Mucosa of descending colon (tissue), 3 donors: ENCODE measurements around the gene HS6ST3. TPM values are rescaled to one million over a fixed set of nuclear protein-coding genes. Genes with fewer than 3 reads are reported as not detected.

Experiments
- ATAC-seq: fragments of 200-7000 bp; cut with Tn5 transposase; one replicate; pipeline ENCODE4 v1.9.1; 2020; ENCODE audit warnings: mild to moderate bottlenecking, moderate library complexity
- DNase-seq, 3 donors: peaks; one replicate each; pipeline ENCODE4 v3.0.0-alpha.2; 2020
- H3K36me3 ChIP-seq: fragments of 200-600 bp; one replicate; pipeline ENCODE4 v1.8.0; 2021; ENCODE audit warnings: low read depth, mild to moderate bottlenecking
- H3K4me1 ChIP-seq: fragments of 200-600 bp; one replicate; pipeline ENCODE4 v1.8.0; 2021; ENCODE audit warnings: low read depth, mild to moderate bottlenecking
- H3K4me3 ChIP-seq: fragments of 200-600 bp; one replicate; pipeline ENCODE4 v1.8.0; 2021; ENCODE audit warnings: mild to moderate bottlenecking
- H3K9me3 ChIP-seq: fragments of 200-600 bp; one replicate; pipeline ENCODE4 v1.8.0; 2021; ENCODE audit warnings: mild to moderate bottlenecking
- intact Hi-C, 2 donors: fragments of 100-400 bp; cut with DNase I in 1 of 2; cut with micrococcal nuclease in 1 of 2; formaldehyde crosslinking; loops; one replicate each; pipeline versions ENCODE4 v1.11.0 to v1.11.1; 2022; cut with DNase I, micrococcal nuclease
- total RNA-seq, 3 donors: library from RNA; stranded (reverse); fragmentation: NEBNext Ultra II Directional in 2 of 3; extraction: Animal tissue kit (Norgen Biotek cat#: 25700) in 2 of 3; gene quantifications; one replicate each; pipeline versions ENCODE4 v1.2.1 to v1.2.4, GENCODE V29; 2021 to 2023
- TF ChIP-seq, protein P1 (sequence below): fragments of 200-600 bp; IDR thresholded peaks from one replicate; pipeline ENCODE4 v1.8.0; 2022; ENCODE audit warnings: antibody characterized with exemption, mild to moderate bottlenecking
- donor health status: DM: no; HTN: no; CAD: no; lungs with moderate emphysema.
- donor health status: DM: no; HTN: no; CAD: no.
- donor health status: DM: no; HTN: yes; CAD: no.

The HS6ST3 gene
- total RNA-seq, 3 donors from 2014 or later: 0.14 to 0.89 TPM; not detected in 1

DNA sequence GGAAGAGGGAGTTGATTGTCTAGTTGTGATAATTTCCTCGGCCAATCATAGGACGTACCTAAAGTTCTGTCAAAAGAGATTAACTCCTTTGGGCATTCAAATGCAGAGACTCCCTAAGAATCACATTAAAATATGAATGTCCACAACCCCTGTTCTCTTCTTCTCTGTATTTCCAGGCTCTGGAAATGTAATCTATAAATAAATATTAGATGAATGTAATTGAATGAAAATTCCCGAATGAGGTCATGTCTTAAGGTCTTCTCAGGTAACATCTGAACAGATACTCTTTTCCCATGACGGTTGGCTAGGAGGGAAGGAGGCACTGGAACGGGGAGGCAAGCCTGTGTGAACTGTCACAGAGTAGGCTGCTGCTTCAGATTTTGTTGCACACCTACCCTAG lies 759.2 kb downstream of the HS6ST3 start:
- H3K4me1 ChIP-seq: no peaks in the 10 kb centered on the region
- intact Hi-C loops: no loop called here

DNA sequence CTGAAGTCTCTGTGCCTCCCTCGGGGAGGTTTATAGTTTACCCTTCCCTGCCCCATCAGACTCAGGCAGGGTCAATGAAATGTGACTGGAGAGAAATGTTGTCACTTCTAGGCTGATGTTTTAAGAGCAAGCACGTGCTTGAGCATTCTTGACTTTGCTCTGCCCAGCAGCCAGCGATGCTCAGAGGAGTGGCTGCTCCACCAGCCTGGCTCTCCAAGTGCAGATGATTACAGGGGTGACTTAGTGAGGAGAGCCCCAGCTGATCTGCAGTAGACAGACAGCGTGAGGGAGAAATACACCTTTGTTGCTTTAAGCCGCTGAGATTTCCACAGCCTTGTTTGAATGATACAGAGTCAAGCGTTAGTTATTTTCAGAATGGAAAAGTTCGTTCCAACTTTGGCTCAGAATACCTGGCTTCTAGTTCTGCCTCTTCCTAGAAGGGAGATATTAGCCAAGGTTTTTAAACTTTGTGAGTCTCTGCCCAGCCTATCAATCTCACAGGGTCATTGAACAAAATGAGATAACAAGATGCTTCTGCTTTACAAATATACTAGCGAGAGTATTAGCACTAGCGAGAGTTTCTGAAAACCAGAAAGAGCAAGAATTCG lies 760.7 kb downstream of the HS6ST3 start:
- Histone ChIP-seq H3K9me3 (no peaks in the 10 kb centered on the region), H3K4me3 (no peak overlapping the region), H3K36me3 (no peaks in the 10 kb centered on the region), H3K4me1 (no peaks in the 10 kb centered on the region)
- DNase-seq: no peak
- intact Hi-C loops: no loop called here
- ATAC-seq: no peak
- TF ChIP-seq, protein P1, sequence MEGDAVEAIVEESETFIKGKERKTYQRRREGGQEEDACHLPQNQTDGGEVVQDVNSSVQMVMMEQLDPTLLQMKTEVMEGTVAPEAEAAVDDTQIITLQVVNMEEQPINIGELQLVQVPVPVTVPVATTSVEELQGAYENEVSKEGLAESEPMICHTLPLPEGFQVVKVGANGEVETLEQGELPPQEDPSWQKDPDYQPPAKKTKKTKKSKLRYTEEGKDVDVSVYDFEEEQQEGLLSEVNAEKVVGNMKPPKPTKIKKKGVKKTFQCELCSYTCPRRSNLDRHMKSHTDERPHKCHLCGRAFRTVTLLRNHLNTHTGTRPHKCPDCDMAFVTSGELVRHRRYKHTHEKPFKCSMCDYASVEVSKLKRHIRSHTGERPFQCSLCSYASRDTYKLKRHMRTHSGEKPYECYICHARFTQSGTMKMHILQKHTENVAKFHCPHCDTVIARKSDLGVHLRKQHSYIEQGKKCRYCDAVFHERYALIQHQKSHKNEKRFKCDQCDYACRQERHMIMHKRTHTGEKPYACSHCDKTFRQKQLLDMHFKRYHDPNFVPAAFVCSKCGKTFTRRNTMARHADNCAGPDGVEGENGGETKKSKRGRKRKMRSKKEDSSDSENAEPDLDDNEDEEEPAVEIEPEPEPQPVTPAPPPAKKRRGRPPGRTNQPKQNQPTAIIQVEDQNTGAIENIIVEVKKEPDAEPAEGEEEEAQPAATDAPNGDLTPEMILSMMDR: no peak

More for the DNA sequence above, 759.2 kb downstream of the HS6ST3 start:
- no peaks in the 10 kb centered on the region for H3K9me3 ChIP-seq
- H3K36me3 ChIP-seq: no peaks in the 10 kb centered on the region
- ATAC-seq: no peak
- no peak for DNase-seq
- no peak overlapping the region for H3K4me3 ChIP-seq
- TF ChIP-seq, protein P1: no peak

DNA sequence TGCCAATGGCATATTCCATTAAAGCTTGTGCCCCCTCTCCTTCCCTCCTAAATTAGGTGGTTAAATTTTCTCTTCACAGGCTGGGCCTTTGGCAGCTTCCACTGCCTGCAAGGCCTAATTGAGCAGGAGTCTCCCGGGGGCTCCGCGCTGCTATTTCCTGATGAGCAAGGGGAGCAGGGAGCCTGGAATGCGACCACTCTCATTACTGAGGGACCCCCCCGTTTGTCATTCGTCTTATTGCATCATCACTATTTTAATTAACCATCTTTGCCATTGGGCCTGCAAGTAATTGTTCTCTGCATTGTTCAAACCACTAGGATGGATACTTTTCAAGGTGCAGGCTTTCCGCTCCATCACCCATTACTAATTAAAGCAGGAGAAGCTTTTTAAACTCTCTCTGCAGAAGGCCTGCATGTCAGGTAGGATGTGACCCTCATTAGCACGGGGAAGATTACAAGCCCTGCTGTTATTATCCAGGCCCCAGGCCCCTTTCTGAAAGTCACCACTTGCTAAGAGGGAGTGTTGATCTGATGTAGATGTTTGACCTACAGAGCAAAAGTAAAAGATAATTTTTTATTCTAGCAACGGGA lies 762.0 kb downstream of the HS6ST3 start:
- DNase-seq (no peak), ATAC-seq (no peak)
- intact Hi-C loops: no loop called here
- TF ChIP-seq, protein P1: no peak
- H3K4me1 ChIP-seq: no peaks in the 10 kb centered on the region
- H3K4me3 ChIP-seq: no peak overlapping the region
- H3K36me3 ChIP-seq: no peaks in the 10 kb centered on the region
- no peaks in the 10 kb centered on the region for H3K9me3 ChIP-seq

DNA sequence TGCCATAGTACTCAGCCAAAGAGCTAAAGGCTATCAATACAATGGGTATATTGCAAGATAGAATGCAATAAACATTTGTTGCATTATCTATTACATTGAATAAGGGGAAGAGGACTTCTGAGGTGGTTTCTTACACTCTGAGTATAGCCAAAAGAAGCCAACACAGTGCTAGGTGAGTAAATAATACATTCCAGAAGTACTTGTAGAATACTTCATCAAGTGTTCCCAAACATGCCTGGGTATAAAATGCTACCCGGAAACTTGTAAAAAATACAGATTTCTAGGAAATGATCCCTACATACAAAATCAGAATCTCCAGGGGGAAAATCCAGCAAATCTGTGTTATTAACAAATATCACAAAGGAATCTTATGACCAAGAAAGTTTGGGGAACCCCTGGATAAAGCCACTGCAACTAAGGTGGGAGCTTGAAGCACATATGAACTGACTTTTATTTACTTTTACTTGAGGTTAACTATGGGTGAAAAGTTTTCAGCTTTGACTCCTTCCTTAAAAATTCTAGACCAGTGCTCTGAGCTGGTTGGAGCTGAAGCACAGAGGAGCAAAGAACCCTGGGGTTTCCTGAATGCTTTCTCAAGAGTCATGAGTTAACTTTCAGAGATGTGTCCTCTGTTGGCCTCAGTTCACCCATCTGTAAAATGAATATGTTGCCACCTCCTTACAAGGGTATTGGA lies 768.4 kb downstream of the HS6ST3 start:
- intact Hi-C loops: no loop called here

DNA sequence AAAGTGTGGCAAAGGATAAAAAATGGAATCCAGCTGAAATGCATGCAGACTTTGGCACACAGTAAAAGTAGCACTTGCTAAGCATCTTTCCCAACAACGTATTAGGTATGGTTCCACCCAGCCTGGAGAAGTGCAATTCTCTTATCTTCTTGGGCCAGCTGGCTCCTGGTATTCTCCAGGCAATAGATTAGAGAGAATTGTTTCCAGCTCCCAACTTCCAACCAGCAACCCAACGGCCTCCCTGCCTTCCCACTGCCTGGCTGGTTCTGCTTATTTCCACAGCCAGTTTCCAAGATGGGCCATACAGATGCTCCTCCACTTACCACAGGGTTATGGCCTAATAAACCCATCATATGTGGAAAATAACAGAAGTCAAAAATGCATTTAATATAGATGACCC lies 771.0 kb downstream of the HS6ST3 start:
- intact Hi-C loops: no loop called here
- TF ChIP-seq, protein P1: no peak
- ATAC-seq: no peak

More for the DNA sequence above, 768.4 kb downstream of the HS6ST3 start:
- H3K36me3 ChIP-seq: no peaks in the 10 kb centered on the region
- H3K4me3 ChIP-seq: no peak overlapping the region
- TF ChIP-seq, protein P1: no peak
- no peak for DNase-seq
- H3K4me1 ChIP-seq: no peaks in the 10 kb centered on the region
- ATAC-seq: no peak
- no peaks in the 10 kb centered on the region for H3K9me3 ChIP-seq

More for the DNA sequence above, 771.0 kb downstream of the HS6ST3 start:
- H3K4me1 ChIP-seq: no peaks in the 10 kb centered on the region
- no peaks in the 10 kb centered on the region for H3K36me3 ChIP-seq
- H3K9me3 ChIP-seq: no peaks in the 10 kb centered on the region
- no peak overlapping the region for H3K4me3 ChIP-seq
- DNase-seq: no peak
